Measurements from ENCODE around the gene METRNL. TPM values are rescaled to one million over a fixed set of nuclear protein-coding genes. Genes with fewer than 3 reads are reported as not detected.
"Not testable (repeated sequence)": the region's sequence is repeated elsewhere in the genome, so short reads cannot be mapped to it uniquely, and the experiment has no call there.

The METRNL gene
- total RNA-seq, 1 donor from 2014 or later, result 76.2 TPM

- Mint-ChIP-seq H3K27ac (no peak overlapping the region), H3K27me3 (peaks cover 3% of the 10 kb centered on the region), H3K36me3 (no peaks in the 10 kb centered on the region), H3K9me3 (no peaks in the 10 kb centered on the region), H3K4me1 (ENCODE audit: unreplicated experiment) (peaks cover 9% of the 10 kb centered on the region), H3K4me3 (no peak overlapping the region)
- no peak for DNase-seq (ENCODE audit: extremely low spot score, unreplicated experiment)
- TF ChIP-seq CTCF (conservative IDR thresholded peaks at IDR 0.05), result no peak
Measured at GRCh38 chr17:83054518-83055125, 24.8 kb upstream of the METRNL start.

- H3K4me1 Mint-ChIP-seq (ENCODE audit: unreplicated experiment); H3K36me3 Mint-ChIP-seq; H3K4me3 Mint-ChIP-seq; DNase-seq (ENCODE audit: extremely low spot score, unreplicated experiment); H3K27ac Mint-ChIP-seq; H3K27me3 Mint-ChIP-seq; H3K9me3 Mint-ChIP-seq: not testable (repeated sequence)
Measured at GRCh38 chr17:83055176-83055575, 24.2 kb upstream of the METRNL start.

- H3K4me3 Mint-ChIP-seq, result no peak overlapping the region
- DNase-seq (ENCODE audit: extremely low spot score, unreplicated experiment), result no peak
- H3K27ac Mint-ChIP-seq, result no peak overlapping the region
- TF ChIP-seq CTCF (conservative IDR thresholded peaks at IDR 0.05), result no peak
- H3K9me3 Mint-ChIP-seq, result no peaks in the 10 kb centered on the region
- H3K27me3 Mint-ChIP-seq, result no peaks in the 10 kb centered on the region
- H3K36me3 Mint-ChIP-seq, result no peaks in the 10 kb centered on the region
- peaks cover 9% of the 10 kb centered on the region for H3K4me1 Mint-ChIP-seq (ENCODE audit: unreplicated experiment)
Measured at GRCh38 chr17:83055911-83056582, 23.4 kb upstream of the METRNL start.

GRCh38 chr17:83056583-83057396, 22.6 kb upstream of the METRNL start:
- no peak for DNase-seq (ENCODE audit: extremely low spot score, unreplicated experiment)
- H3K36me3 Mint-ChIP-seq, result peaks cover 3% of the 10 kb centered on the region
- H3K27me3 Mint-ChIP-seq, result no peaks in the 10 kb centered on the region
- TF ChIP-seq CTCF (conservative IDR thresholded peaks at IDR 0.05), result no peak
- no peaks in the 10 kb centered on the region for H3K9me3 Mint-ChIP-seq
- peaks cover 14% of the 10 kb centered on the region for H3K4me1 Mint-ChIP-seq (ENCODE audit: unreplicated experiment)
- no peak overlapping the region for H3K27ac Mint-ChIP-seq
- no peak overlapping the region for H3K4me3 Mint-ChIP-seq

GRCh38 chr17:83057397-83057761, 22.0 kb upstream of the METRNL start:
- Mint-ChIP-seq H3K4me1 (ENCODE audit: unreplicated experiment) (peaks cover 14% of the 10 kb centered on the region), H3K27me3 (no peaks in the 10 kb centered on the region), H3K36me3 (peaks cover 3% of the 10 kb centered on the region), H3K9me3 (no peaks in the 10 kb centered on the region), H3K4me3 (no peak overlapping the region), H3K27ac (no peak overlapping the region)
- TF ChIP-seq CTCF (conservative IDR thresholded peaks at IDR 0.05), result no peak
- peak; percentile 55 for DNase-seq (ENCODE audit: extremely low spot score, unreplicated experiment)

GRCh38 chr17:83057793-83058265, 21.6 kb upstream of the METRNL start:
- Mint-ChIP-seq H3K36me3 (peaks cover 3% of the 10 kb centered on the region), H3K9me3 (no peaks in the 10 kb centered on the region), H3K27me3 (no peaks in the 10 kb centered on the region), H3K4me3 (no peak overlapping the region), H3K27ac (no peak overlapping the region), H3K4me1 (ENCODE audit: unreplicated experiment) (peaks cover 14% of the 10 kb centered on the region)
- TF ChIP-seq CTCF (conservative IDR thresholded peaks at IDR 0.05), result no peak
- DNase-seq (ENCODE audit: extremely low spot score, unreplicated experiment), result peak; percentile 66
